Left lung (tissue), 10 donors: ENCODE measurements around the gene SPRTN. TPM values are rescaled to one million over a fixed set of nuclear protein-coding genes. Genes with fewer than 3 reads are reported as not detected.

Experiments used
- ATAC-seq: fragments of 200-7000 bp; cut with Tn5 transposase; one replicate; pipeline ENCODE4 v1.9.1; 2020; ENCODE audit warnings: moderate library complexity
- DNase-seq, 4 donors: peaks; one replicate each; pipeline ENCODE4 v3.0.0-alpha.2; 2013 to 2020
- H3K27ac ChIP-seq, 2 donors: fragments of 200-600 bp; sonication (generic) in 1 of 2; one replicate each; pipeline versions ENCODE4 v1.5.0 to v1.8.0; 2020 to 2021
- H3K27me3 ChIP-seq, 2 donors: fragments of 200-600 bp; sonication (generic) in 1 of 2; one replicate each; pipeline versions ENCODE4 v1.5.0 to v1.8.0; 2020 to 2021
- H3K36me3 ChIP-seq, 2 donors: fragments of 200-600 bp; sonication (generic) in 1 of 2; one replicate each; pipeline versions ENCODE4 v1.5.0 to v1.8.0; 2020 to 2021
- H3K4me1 ChIP-seq, 2 donors: fragments of 200-600 bp; one replicate each; pipeline ENCODE4 v1.8.0; 2021
- H3K4me3 ChIP-seq, 2 donors: fragments of 200-600 bp; sonication (generic) in 1 of 2; one replicate each; pipeline versions ENCODE4 v1.5.0 to v1.8.0; 2020 to 2021; ENCODE audit warnings: mild to moderate bottlenecking in 1 of 2
- H3K9me3 ChIP-seq, 2 donors: fragments of 200-600 bp; sonication (generic) in 1 of 2; one replicate each; pipeline versions ENCODE4 v1.5.0 to v1.8.0; 2020 to 2021
- CTCF ChIP-seq, 2 donors: fragments of 200-600 bp; sonication (generic) in 1 of 2; IDR thresholded peaks; one replicate each; pipeline versions ENCODE4 v1.5.0 to v1.8.0; 2021; ENCODE audit warnings: antibody characterized with exemption in 2 of 2
- intact Hi-C, 2 donors: fragments of 100-400 bp; cut with DNase I; formaldehyde crosslinking; loops; one replicate each; pipeline versions ENCODE4 v1.11.2 to v1.14.2; 2022
- polyA plus RNA-seq, 6 donors: library from polyadenylated mRNA; unstranded; fragments of 120-200 nt; gene quantifications; one replicate each; pipeline ENCODE4 v1.2.1, GENCODE V29; 2013; ENCODE audit not compliant: insufficient read length in 6 of 6
- total RNA-seq, 2 donors: library from RNA; stranded (reverse); fragmentation: NEBNext Ultra II Directional; extraction: Animal tissue kit (Norgen Biotek cat#: 25700); gene quantifications; one replicate each; pipeline ENCODE4 v1.2.1, GENCODE V29; 2021
- donor health status: DM: no; HTN: yes; CAD: no.
- donor health status: DM: no; HTN: no; CAD: no.

SPRTN gene
- total and polyA plus RNA-seq, 8 donors, result 9.4 to 16.7 (median 14.5) TPM

GRCh38 chr1:231404318-231404717 lies 66.2 kb downstream of the SPRTN start:
- no peak for TF ChIP-seq CTCF (IDR thresholded peaks at IDR 0.05)
- Histone ChIP-seq H3K36me3 (no peaks in the 10 kb centered on the region), H3K27ac (no peak overlapping the region), H3K9me3 (no peaks in the 10 kb centered on the region), H3K27me3 (no peaks in the 10 kb centered on the region), H3K4me1 (peaks cover 8 to 14% of the 10 kb centered on the region in 2 donors), H3K4me3 (no peak overlapping the region)
- DNase-seq, result no peak
- intact Hi-C loops, result no loop called here
- ATAC-seq, result no peak

Other genes with a start within 250 kb of the SPRTN start
- under 1 TPM in 1 of 2 donors, not detected in 1; 0.06 TPM for gene TRIM67, start 176.2 kb upstream of the SPRTN start, total RNA-seq
- gene TRIM67, start 176.2 kb upstream of the SPRTN start, polyA plus RNA-seq, result 1 to 10 TPM in 2 of 6 donors, under 1 TPM in 4; 0.35 to 1.5 (median 0.80) TPM
- 10 to 100 TPM; 35.1 to 40.6 TPM for gene GNPAT, start 97.1 kb upstream of the SPRTN start, total RNA-seq
- 10 to 100 TPM; 68.8 to 89.5 (median 75.3) TPM for gene GNPAT, start 97.1 kb upstream of the SPRTN start, polyA plus RNA-seq
- gene EXOC8, start 441 bp upstream of the SPRTN start, total RNA-seq, result 10 to 100 TPM; 19.8 to 20.4 TPM
- gene EXOC8, start 441 bp upstream of the SPRTN start, polyA plus RNA-seq, result 10 to 100 TPM; 10.9 to 13.3 (median 12.1) TPM
- 10 to 100 TPM; 19.4 to 25.2 TPM for gene EGLN1, start 84.0 kb downstream of the SPRTN start, total RNA-seq
- 10 to 100 TPM; 38.6 to 54.6 (median 43.3) TPM for gene EGLN1, start 84.0 kb downstream of the SPRTN start, polyA plus RNA-seq
- gene TSNAX, start 190.4 kb downstream of the SPRTN start, total RNA-seq, result 10 to 100 TPM; 29.1 to 36.3 TPM
- gene TSNAX, start 190.4 kb downstream of the SPRTN start, polyA plus RNA-seq, result 10 to 100 TPM; 47.4 to 63.7 (median 52.9) TPM